Panc1 (cell line): ENCODE data around the gene PTGIS.

Source experiments
- CTCF ChIP-seq: fragments of 450-650 bp; IDR thresholded peaks from 2 replicates; pipeline ENCODE4 v1.5.1; 2017; ENCODE audit warnings: mild to moderate bottlenecking
- POLR2AphosphoS5 ChIP-seq: IDR thresholded peaks from 2 replicates; pipeline ENCODE4 v1.6.1; 2012; ENCODE audit warnings: mild to moderate bottlenecking, low read depth, low read length, moderate library complexity
- REST ChIP-seq, 2 experiments: IDR thresholded peaks; 2 replicates each; pipeline ENCODE4 v1.6.1; 2011 to 2012; ENCODE audit warnings: low read depth in 2 of 2, control low read depth in 1 of 2, low read length in 1 of 2, mild to moderate bottlenecking in 1 of 2, moderate library complexity in 1 of 2; ENCODE audit not compliant: insufficient read depth in 1 of 2
- SIN3A ChIP-seq: IDR thresholded peaks from 2 replicates; pipeline ENCODE4 v1.6.1; 2012; ENCODE audit warnings: low read depth, mild to moderate bottlenecking, low read length, moderate library complexity, borderline replicate concordance; ENCODE audit not compliant: insufficient read depth
- TCF7L2 ChIP-seq: IDR thresholded peaks from 2 replicates; pipeline ENCODE4 v1.6.1; 2011; ENCODE audit warnings: mild to moderate bottlenecking, low read depth, low read length, inconsistent platforms

GRCh38 chr20:49541733-49542513 lies 26.0 kb downstream of the PTGIS start:
- TF ChIP-seq CTCF, result peak; percentile 96
- no peak for TF ChIP-seq POLR2AphosphoS5
- no peak for TF ChIP-seq TCF7L2
- TF ChIP-seq SIN3A, result no peak
- TF ChIP-seq REST (IDR thresholded peaks at IDR 0.05; ENCODE audit: insufficient read depth in 1 of 2, low read depth in 2 of 2, low read length in 1 of 2), result no peak
